ENCODE measurements around the gene TBL1X. TPM values are rescaled to one million over a fixed set of nuclear protein-coding genes. Genes with fewer than 3 reads are reported as not detected.

The TBL1X gene
- total and polyA plus RNA-seq, 12 donors: 1.8 to 14.1 (median 9.8) TPM

GRCh38 chrX:9542761-9543111, 77.9 kb downstream of the TBL1X start:
- intact Hi-C loops (cut with DNase I): no loop called here
- no peak overlapping the region for H3K4me3 ChIP-seq
- ATAC-seq: peak in 7 of 8 donors; percentile 34 to 81 (median 65)

GRCh38 chrX:9555354-9555753, 90.5 kb downstream of the TBL1X start:
- 76 to 86% methylated on average over 2 of the region's 2 CpGs for WGBS, 2 donors
- Histone ChIP-seq H3K36me3 (no peaks in the 10 kb centered on the region), H3K4me1 (peaks cover 0 to 8% (median 0%) of the 10 kb centered on the region in 9 donors), H3K27ac (no peak overlapping the region), H3K9me3 (no peaks in the 10 kb centered on the region), H3K4me3 (no peak overlapping the region), H3K27me3 (no peaks in the 10 kb centered on the region)
- intact Hi-C loops (cut with DNase I): no loop called here
- no peak for DNase-seq
- TF ChIP-seq CTCF (IDR thresholded peaks at IDR 0.05): no peak
- no peak for ATAC-seq

More at GRCh38 chrX:9542761-9543111, 77.9 kb downstream of the TBL1X start:
- 59 to 77% methylated on average over 11 to 12 of the region's 12 CpGs for WGBS, 2 donors
- Histone ChIP-seq H3K9me3 (no peaks in the 10 kb centered on the region), H3K27ac (no peak overlapping the region), H3K36me3 (no peaks in the 10 kb centered on the region), H3K4me1 (no peaks in the 10 kb centered on the region), H3K27me3 (no peaks in the 10 kb centered on the region)
- DNase-seq: no peak
- no peak for TF ChIP-seq CTCF (IDR thresholded peaks at IDR 0.05)

GRCh38 chrX:9557091-9557490, 92.2 kb downstream of the TBL1X start:
- DNase-seq: no peak
- H3K27me3 ChIP-seq: no peaks in the 10 kb centered on the region
- 81 to 88% methylated on average over 11 of the region's 11 CpGs for WGBS, 2 donors
- no peak overlapping the region for H3K27ac ChIP-seq
- no peaks in the 10 kb centered on the region for H3K36me3 ChIP-seq
- no peak for ATAC-seq
- H3K4me1 ChIP-seq: peaks cover 0 to 8% (median 0%) of the 10 kb centered on the region in 9 donors
- intact Hi-C loops (cut with DNase I): no loop called here
- no peak for TF ChIP-seq CTCF (IDR thresholded peaks at IDR 0.05)
- H3K4me3 ChIP-seq: no peak overlapping the region
- no peaks in the 10 kb centered on the region for H3K9me3 ChIP-seq

- TF ChIP-seq CTCF (IDR thresholded peaks at IDR 0.05): no peak
- Histone ChIP-seq H3K36me3 (no peaks in the 10 kb centered on the region), H3K27me3 (no peaks in the 10 kb centered on the region), H3K27ac (no peak overlapping the region), H3K4me3 (no peak overlapping the region), H3K4me1 (peaks cover 0 to 8% (median 0%) of the 10 kb centered on the region in 9 donors), H3K9me3 (no peaks in the 10 kb centered on the region)
- intact Hi-C loops (cut with DNase I): no loop called here
- ATAC-seq (no peak), DNase-seq (no peak)
- 88 to 93% methylated on average over 5 of the region's 5 CpGs for WGBS, 2 donors
Observed at GRCh38 chrX:9557521-9557920, 92.7 kb downstream of the TBL1X start.
